B cell (primary cell): ENCODE data around the gene CCR3. TPM values are rescaled to one million over a fixed set of nuclear protein-coding genes. Genes with fewer than 3 reads are reported as not detected.

Source experiments
- ATAC-seq: fragments of 200-7000 bp; cut with Tn5 transposase; one replicate; pipeline ENCODE4 v1.10.0; 2021; ENCODE audit warnings: low read depth, mild to moderate bottlenecking, moderate number of reproducible peaks, moderate library complexity
- CTCF ChIA-PET: fragments of 350-600 bp; sonication (Branson Sonifier 250); formaldehyde crosslinking; loops from one replicate; lab custom pipeline; 2021; ENCODE audit warnings: antibody characterized with exemption, inconsistent platforms; lab: Charles Lee
- POLR2A ChIA-PET: fragments of 350-600 bp; sonication (Branson Sonifier 250); formaldehyde crosslinking; loops from one replicate; lab custom pipeline; 2021; ENCODE audit warnings: antibody characterized with exemption; lab: Charles Lee
- DNase-seq: peaks from one replicate; pipeline ENCODE4 v3.0.0; 2013
- H2AFZ ChIP-seq: 2 replicates; pipeline ENCODE4 v1.6.1; 2012; ENCODE audit warnings: mild to moderate bottlenecking, low read depth, low read length; ENCODE audit not compliant: insufficient read depth, poor library complexity, severe bottlenecking
- H3K27ac ChIP-seq, 2 donors: 1 replicate in 1 of 2; 2 replicates in 1 of 2; pipeline ENCODE4 v1.5.1; 2012 to 2013; ENCODE audit warnings: low read length in 2 of 2, mild to moderate bottlenecking in 2 of 2, moderate library complexity in 1 of 2
- H3K27me3 ChIP-seq, 4 experiments: fragments of 200-600 bp in 1 of 4; sonication (generic) in 1 of 4; replicated peaks in 1 of 4; 1 replicate in 2 of 4; 2 replicates in 2 of 4; pipeline versions ENCODE4 v1.6.1 to v1.7.0; 2013 to 2016; ENCODE audit warnings: low read length in 3 of 4, mild to moderate bottlenecking in 2 of 4, mixed read lengths in 1 of 4, moderate library complexity in 1 of 4; ENCODE audit not compliant: insufficient read depth in 4 of 4, control insufficient read depth in 3 of 4; ENCODE audit errors: control extremely low read depth in 1 of 4
- H3K36me3 ChIP-seq, 2 experiments: replicated peaks in 1 of 2; 1 replicate in 1 of 2; 2 replicates in 1 of 2; pipeline versions ENCODE4 v1.6.1 to v1.7.1; 2013; ENCODE audit warnings: low read length in 1 of 2; ENCODE audit not compliant: insufficient read depth in 2 of 2, control insufficient read depth in 1 of 2; ENCODE audit errors: control extremely low read depth in 1 of 2, extremely low read depth in 1 of 2
- H3K4me1 ChIP-seq, 2 donors: fragments of 200-600 bp in 1 of 2; sonication (generic) in 1 of 2; 1 replicate in 1 of 2; 2 replicates in 1 of 2; pipeline versions ENCODE4 v1.5.1 to v1.6.1; 2013 to 2017; ENCODE audit warnings: low read length in 2 of 2; ENCODE audit not compliant: control insufficient read depth in 2 of 2, insufficient read depth in 2 of 2
- H3K4me2 ChIP-seq: replicated peaks from 2 replicates; pipeline ENCODE3; 2012; ENCODE audit warnings: mild to moderate bottlenecking, low read depth, low read length; ENCODE audit not compliant: poor library complexity, severe bottlenecking
- H3K4me3 ChIP-seq, 5 experiments: fragments of 200-600 bp in 1 of 5; sonication (generic) in 1 of 5; 1 replicate in 3 of 5; 2 replicates in 2 of 5; pipeline versions ENCODE4 v1.5.1 to v1.7.0; 2011 to 2016; ENCODE audit warnings: low read length in 4 of 5, mild to moderate bottlenecking in 4 of 5, low read depth in 2 of 5, control low read depth in 1 of 5, moderate library complexity in 1 of 5; ENCODE audit not compliant: insufficient read depth in 1 of 5; ENCODE audit errors: control extremely low read depth in 1 of 5, extremely low read depth in 1 of 5
- H3K79me2 ChIP-seq: fragments of 200-600 bp; sonication (generic); one replicate; pipeline ENCODE4 v1.6.0; 2016; ENCODE audit warnings: low read length; ENCODE audit not compliant: control insufficient read depth, insufficient read depth
- H3K9ac ChIP-seq: fragments of 200-600 bp; sonication (generic); 2 replicates; pipeline ENCODE4 v1.6.1; 2017; ENCODE audit warnings: mild to moderate bottlenecking, low read length, moderate library complexity
- H3K9me3 ChIP-seq, 3 donors: one replicate each; pipeline versions ENCODE4 v1.6.1 to v1.7.1; 2013; ENCODE audit warnings: low read length in 2 of 3; ENCODE audit not compliant: control insufficient read depth in 2 of 3, insufficient read depth in 1 of 3; ENCODE audit errors: control extremely low read depth in 1 of 3
- H4K20me1 ChIP-seq: 2 replicates; pipeline ENCODE4 v1.6.0; 2012; ENCODE audit warnings: mild to moderate bottlenecking, low read length; ENCODE audit not compliant: insufficient read depth, control insufficient read depth, poor library complexity, severe bottlenecking
- H3K27ac Mint-ChIP-seq: one replicate; pipeline ENCODE4 v1.8.0; 2021; ENCODE audit warnings: mixed read lengths
- H3K27me3 Mint-ChIP-seq: one replicate; pipeline ENCODE4 v1.8.0; 2021; ENCODE audit warnings: mixed read lengths
- H3K4me1 Mint-ChIP-seq: one replicate; pipeline ENCODE4 v1.8.0; 2021; ENCODE audit warnings: mixed read lengths
- H3K4me3 Mint-ChIP-seq: one replicate; pipeline ENCODE4 v1.8.0; 2021; ENCODE audit warnings: mixed read lengths
- H3K9me3 Mint-ChIP-seq: one replicate; pipeline ENCODE4 v1.8.0; 2022; ENCODE audit warnings: mixed read lengths; ENCODE audit not compliant: insufficient read depth
- CTCF ChIP-seq: fragments of 200-600 bp; IDR thresholded peaks from one replicate; pipeline ENCODE4 v1.8.0; 2022; ENCODE audit warnings: antibody characterized with exemption, mild to moderate bottlenecking
- EZH2 ChIP-seq: IDR thresholded peaks from 2 replicates; pipeline ENCODE4 v1.6.1; 2012; ENCODE audit warnings: borderline replicate concordance, low read depth, mild to moderate bottlenecking, moderate library complexity, low read length; ENCODE audit not compliant: insufficient read depth, poor library complexity, severe bottlenecking
- WGBS: methylation state at CpG from one replicate; pipeline ENCODE4 v1.1.5; 2013; ENCODE audit warnings: missing lambda C conversion rate; ENCODE audit not compliant: insufficient coverage; 5-methylcytosine and 5-hydroxymethylcytosine counted together
- intact Hi-C: fragments of 100-400 bp; cut with micrococcal nuclease; formaldehyde crosslinking; loops from one replicate; pipeline ENCODE4 v1.10.0; 2022
- polyA plus RNA-seq: library from polyadenylated mRNA; depleted of rRNA; stranded (reverse); fragments of >200 nt; gene quantifications from 2 replicates; pipeline ENCODE4 v1.2.3, GENCODE V29; 2012
- total RNA-seq, 2 donors: library from RNA; stranded (reverse); fragments of 120-200 nt in 1 of 2; gene quantifications; 1 replicate in 1 of 2; 2 replicates in 1 of 2; pipeline versions ENCODE4 v1.2.3 to v1.2.4, GENCODE V29; 2013 to 2022

The CCR3 gene
- total and polyA plus RNA-seq, 2 donors (not counting 1 experiment from before 2014, with no cell fraction given) = 0.19 TPM; not detected in 1

GRCh38 chr3:46280105-46280797 lies 38.0 kb downstream of the CCR3 start:
- WGBS = 100% methylated on average over 1 of the region's 5 CpGs
- intact Hi-C loops = no loop called here
- Mint-ChIP-seq H3K4me1 (peaks cover 32% of the 10 kb centered on the region), H3K27ac (no peak overlapping the region), H3K27me3 (no peaks in the 10 kb centered on the region), H3K4me3 (no peak overlapping the region), H3K9me3 (peaks cover 3% of the 10 kb centered on the region)
- no peak for TF ChIP-seq EZH2
- no peak for TF ChIP-seq CTCF
- no peak overlapping the region for H3K27ac ChIP-seq
- no peaks in the 10 kb centered on the region for H3K79me2 ChIP-seq
- H4K20me1 ChIP-seq = no peaks in the 10 kb centered on the region
- ATAC-seq (no peak), DNase-seq (no peak)
- H3K4me1 ChIP-seq = peaks cover 19 to 20% of the 10 kb centered on the region in 2 donors
- H3K9ac ChIP-seq = no peak overlapping the region
- H3K27me3 ChIP-seq = no peaks in the 10 kb centered on the region
- no peak overlapping the region for H3K4me2 ChIP-seq
- no peaks in the 10 kb centered on the region for H3K36me3 ChIP-seq
- ChIA-PET CTCF (interaction anchor here (0.8 to 1.7 kb wide), 3 partner anchors 88 to 98 kb away, joined by 3 to 5 read pairs (median 4); partner anchors contain the start of gene CCR5), POLR2A (no interaction called here)
- no peak overlapping the region for H2AFZ ChIP-seq
- H3K4me3 ChIP-seq = no peak overlapping the region
- H3K9me3 ChIP-seq = peaks cover 0 to 6% (median 4%) of the 10 kb centered on the region in 3 donors

- no peaks in the 10 kb centered on the region for H3K79me2 ChIP-seq
- Mint-ChIP-seq H3K4me1 (peaks cover 27% of the 10 kb centered on the region), H3K27ac (no peak overlapping the region), H3K4me3 (no peak overlapping the region), H3K9me3 (peaks cover 3% of the 10 kb centered on the region), H3K27me3 (no peaks in the 10 kb centered on the region)
- H3K36me3 ChIP-seq = no peaks in the 10 kb centered on the region
- no peaks in the 10 kb centered on the region for H4K20me1 ChIP-seq
- H2AFZ ChIP-seq = no peak overlapping the region
- peaks cover 15 to 17% of the 10 kb centered on the region in 2 donors for H3K4me1 ChIP-seq
- no peak overlapping the region for H3K9ac ChIP-seq
- ATAC-seq (no peak), DNase-seq (no peak)
- no peak for TF ChIP-seq CTCF
- no peak for TF ChIP-seq EZH2
- H3K27me3 ChIP-seq = no peaks in the 10 kb centered on the region
- CTCF ChIA-PET = interaction anchor here (1.0 kb wide), 1 partner anchor 88 kb away, joined by 3 read pairs; no protein-coding TSS in a partner anchor
- H3K4me2 ChIP-seq = no peak overlapping the region
- no peak overlapping the region for H3K4me3 ChIP-seq
- peaks cover 0 to 6% (median 4%) of the 10 kb centered on the region in 3 donors for H3K9me3 ChIP-seq
- WGBS = 100% methylated on average over 1 of the region's 1 CpG
- intact Hi-C loops = no loop called here
- H3K27ac ChIP-seq = no peak overlapping the region
- POLR2A ChIA-PET = no interaction called here
Observed at GRCh38 chr3:46281551-46281950, 39.3 kb downstream of the CCR3 start.
